ENCODE measurements around the gene C7orf57. TPM values are rescaled to one million over a fixed set of nuclear protein-coding genes. Genes with fewer than 3 reads are reported as not detected.

The C7orf57 gene
- total RNA-seq, 2 donors from 2014 or later, result 0.32 to 0.95 TPM

GRCh38 chr7:48101968-48102367 is 66.6 kb downstream of the C7orf57 start:
- Mint-ChIP-seq H3K36me3 (ENCODE audit: low read depth) (peaks cover 100% of the 10 kb centered on the region), H3K4me3 (no peak overlapping the region), H3K27ac (peak overlapping the region; percentile 88), H3K9me3 (no peaks in the 10 kb centered on the region), H3K4me1 (peaks cover 25% of the 10 kb centered on the region), H3K27me3 (no peaks in the 10 kb centered on the region)
- no peak for ATAC-seq (replicated peaks)

GRCh38 chr7:48102530-48102929 is 67.2 kb downstream of the C7orf57 start:
- Mint-ChIP-seq H3K27ac (peak overlapping the region; percentile 88), H3K27me3 (no peaks in the 10 kb centered on the region), H3K4me1 (peaks cover 21% of the 10 kb centered on the region), H3K36me3 (ENCODE audit: low read depth) (peaks cover 100% of the 10 kb centered on the region), H3K4me3 (no peak overlapping the region), H3K9me3 (no peaks in the 10 kb centered on the region)
- no peak for ATAC-seq (replicated peaks)

GRCh38 chr7:48105045-48105444 is 69.7 kb downstream of the C7orf57 start:
- H3K36me3 Mint-ChIP-seq (ENCODE audit: low read depth), result peaks cover 100% of the 10 kb centered on the region
- peak overlapping the region; percentile 79 for H3K27ac Mint-ChIP-seq
- H3K27me3 Mint-ChIP-seq, result no peaks in the 10 kb centered on the region
- no peak overlapping the region for H3K4me3 Mint-ChIP-seq
- ATAC-seq (replicated peaks), result no peak
- H3K9me3 Mint-ChIP-seq, result no peaks in the 10 kb centered on the region
- H3K4me1 Mint-ChIP-seq, result peaks cover 4% of the 10 kb centered on the region

- ATAC-seq (replicated peaks), result no peak
- Mint-ChIP-seq H3K4me1 (peaks cover 9% of the 10 kb centered on the region), H3K27me3 (no peaks in the 10 kb centered on the region), H3K27ac (peak overlapping the region; percentile 10), H3K36me3 (ENCODE audit: low read depth) (peaks cover 81% of the 10 kb centered on the region), H3K9me3 (no peaks in the 10 kb centered on the region), H3K4me3 (no peak overlapping the region)
Observed at GRCh38 chr7:48106906-48107659, 71.7 kb downstream of the C7orf57 start.

GRCh38 chr7:48107926-48108472 is 72.7 kb downstream of the C7orf57 start:
- no peak overlapping the region for H3K4me3 Mint-ChIP-seq
- H3K36me3 Mint-ChIP-seq (ENCODE audit: low read depth), result peaks cover 72% of the 10 kb centered on the region
- ATAC-seq (replicated peaks), result no peak
- H3K9me3 Mint-ChIP-seq, result no peaks in the 10 kb centered on the region
- no peaks in the 10 kb centered on the region for H3K27me3 Mint-ChIP-seq
- no peak overlapping the region for H3K27ac Mint-ChIP-seq
- peaks cover 9% of the 10 kb centered on the region for H3K4me1 Mint-ChIP-seq

GRCh38 chr7:48108959-48109847 is 73.9 kb downstream of the C7orf57 start:
- Mint-ChIP-seq H3K27me3 (no peaks in the 10 kb centered on the region), H3K4me3 (peak overlapping the region; percentile 15), H3K36me3 (ENCODE audit: low read depth) (peaks cover 60% of the 10 kb centered on the region), H3K9me3 (no peaks in the 10 kb centered on the region), H3K27ac (peak overlapping the region; percentile 28), H3K4me1 (peaks cover 9% of the 10 kb centered on the region)
- no peak for ATAC-seq (replicated peaks)

GRCh38 chr7:48109848-48110663 is 74.7 kb downstream of the C7orf57 start:
- peaks cover 51% of the 10 kb centered on the region for H3K36me3 Mint-ChIP-seq (ENCODE audit: low read depth)
- H3K4me1 Mint-ChIP-seq, result peaks cover 9% of the 10 kb centered on the region
- H3K27me3 Mint-ChIP-seq, result no peaks in the 10 kb centered on the region
- peak overlapping the region; percentile 28 for H3K27ac Mint-ChIP-seq
- ATAC-seq (replicated peaks), result peak; percentile 86
- H3K4me3 Mint-ChIP-seq, result peak overlapping the region; percentile 15
- H3K9me3 Mint-ChIP-seq, result no peaks in the 10 kb centered on the region

- H3K27me3 Mint-ChIP-seq, result no peaks in the 10 kb centered on the region
- peaks cover 43% of the 10 kb centered on the region for H3K36me3 Mint-ChIP-seq (ENCODE audit: low read depth)
- no peak for ATAC-seq (replicated peaks)
- H3K4me3 Mint-ChIP-seq, result no peak overlapping the region
- peaks cover 9% of the 10 kb centered on the region for H3K4me1 Mint-ChIP-seq
- H3K27ac Mint-ChIP-seq, result no peak overlapping the region
- no peaks in the 10 kb centered on the region for H3K9me3 Mint-ChIP-seq
Observed at GRCh38 chr7:48110868-48111267, 75.5 kb downstream of the C7orf57 start.

Other genes with a start within 250 kb of the C7orf57 start
- gene PKD1L1, start 87.1 kb upstream of the C7orf57 start, total RNA-seq, result under 1 TPM; 0.16 to 0.61 TPM
- gene HUS1, start 55.9 kb upstream of the C7orf57 start, total RNA-seq, result 10 to 100 TPM; 50.0 to 59.7 TPM
- gene SUN3, start 6.4 kb upstream of the C7orf57 start, total RNA-seq, result under 1 TPM in 1 of 2 donors, not detected in 1; 0.50 TPM
- gene UPP1, start 53.7 kb downstream of the C7orf57 start, total RNA-seq, result 10 to 100 TPM; 69.1 to 83.9 TPM
- not detected for gene ABCA13, start 135.9 kb downstream of the C7orf57 start, total RNA-seq

Data from activated T-helper 17 cell treated with anti-CD3 and anti-CD28 coated beads, Interleukin-2, amount 50 U/mL, for 72 hours (primary cell).